HAP-1 (cell line): ENCODE results near the gene JAKMIP2.
A peak's percentile ranks its signal among the peaks of the same experiment; 100 is the strongest.
"Not testable (repeated sequence)": the region's sequence is repeated elsewhere in the genome, so short reads cannot be mapped to it uniquely, and the experiment has no call there.

Experiments used
- DNase-seq, 2 experiments: peaks; one replicate each; pipeline ENCODE4 v3.0.0-alpha.2; 2016 to 2020; ENCODE audit warnings: low spot score in 2 of 2
- H3K27me3 ChIP-seq: fragments of 250-450 bp; sonication (Bioruptor Pico); 2 replicates; pipeline ENCODE4 v1.5.1; 2020; ENCODE audit warnings: low read depth, mild to moderate bottlenecking, moderate library complexity
- H3K36me3 ChIP-seq: fragments of 250-450 bp; sonication (Bioruptor Pico); replicated peaks from 2 replicates; pipeline ENCODE4 v1.5.1; 2020; ENCODE audit warnings: mild to moderate bottlenecking
- H3K4me1 ChIP-seq: fragments of 250-450 bp; sonication (Bioruptor Pico); 2 replicates; pipeline ENCODE4 v1.5.1; 2020; ENCODE audit warnings: mild to moderate bottlenecking
- H3K4me3 ChIP-seq: fragments of 250-450 bp; sonication (Bioruptor Pico); 2 replicates; pipeline ENCODE4 v1.5.1; 2020; ENCODE audit warnings: mild to moderate bottlenecking, moderate library complexity
- H3K9me3 ChIP-seq: fragments of 250-450 bp; sonication (Bioruptor Pico); 2 replicates; pipeline ENCODE4 v1.5.1; 2020; ENCODE audit warnings: mild to moderate bottlenecking, moderate library complexity
- in situ Hi-C: fragments of 300-500 bp; cut with MboI; formaldehyde crosslinking; loops from 3 replicates; pipeline ENCODE4 v1.14.3; 2020; ENCODE audit warnings: low sequenced_read_pairs, inconsistent platforms, mixed read lengths

JAKMIP2 gene

DNA sequence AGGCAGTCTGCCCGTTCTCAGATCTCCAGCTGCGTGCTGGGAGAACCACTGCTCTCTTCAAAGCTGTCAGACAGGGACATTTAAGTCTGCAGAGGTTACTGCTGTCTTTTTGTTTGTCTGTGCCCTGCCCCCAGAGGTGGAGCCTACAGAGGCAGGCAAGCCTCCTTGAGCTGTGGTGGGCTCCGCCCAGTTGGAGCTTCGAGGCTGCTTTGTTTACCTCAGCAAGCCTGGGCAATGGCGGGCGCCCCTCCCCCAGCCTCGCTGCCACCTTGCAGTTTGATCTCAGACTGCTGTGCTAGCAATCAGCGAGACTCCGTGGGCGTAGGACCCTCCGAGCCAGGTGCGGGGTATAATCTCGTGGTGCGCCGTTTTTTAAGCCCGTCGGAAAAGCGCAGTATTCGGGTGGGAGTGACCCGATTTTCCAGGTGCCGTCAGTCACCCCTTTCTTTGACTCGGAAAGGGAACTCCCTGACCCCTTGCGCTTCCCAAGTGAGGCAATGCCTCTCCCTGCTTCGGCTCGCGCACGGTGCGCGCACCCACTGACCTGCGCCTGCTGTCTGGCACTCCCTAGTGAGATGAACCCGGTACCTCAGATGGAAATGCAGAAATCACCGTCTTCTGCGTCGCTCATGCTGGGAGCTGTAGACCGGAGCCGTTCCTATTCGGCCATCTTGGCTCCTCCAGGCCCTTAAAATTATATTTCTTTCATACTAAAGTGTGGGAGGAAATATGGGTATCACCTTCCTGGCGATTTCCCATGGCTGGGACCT, 61.2 kb downstream of the JAKMIP2 start:
- H3K4me3 ChIP-seq, in situ Hi-C loops, H3K27me3 ChIP-seq, H3K36me3 ChIP-seq, DNase-seq, H3K9me3 ChIP-seq, H3K4me1 ChIP-seq: not testable (repeated sequence)

DNA sequence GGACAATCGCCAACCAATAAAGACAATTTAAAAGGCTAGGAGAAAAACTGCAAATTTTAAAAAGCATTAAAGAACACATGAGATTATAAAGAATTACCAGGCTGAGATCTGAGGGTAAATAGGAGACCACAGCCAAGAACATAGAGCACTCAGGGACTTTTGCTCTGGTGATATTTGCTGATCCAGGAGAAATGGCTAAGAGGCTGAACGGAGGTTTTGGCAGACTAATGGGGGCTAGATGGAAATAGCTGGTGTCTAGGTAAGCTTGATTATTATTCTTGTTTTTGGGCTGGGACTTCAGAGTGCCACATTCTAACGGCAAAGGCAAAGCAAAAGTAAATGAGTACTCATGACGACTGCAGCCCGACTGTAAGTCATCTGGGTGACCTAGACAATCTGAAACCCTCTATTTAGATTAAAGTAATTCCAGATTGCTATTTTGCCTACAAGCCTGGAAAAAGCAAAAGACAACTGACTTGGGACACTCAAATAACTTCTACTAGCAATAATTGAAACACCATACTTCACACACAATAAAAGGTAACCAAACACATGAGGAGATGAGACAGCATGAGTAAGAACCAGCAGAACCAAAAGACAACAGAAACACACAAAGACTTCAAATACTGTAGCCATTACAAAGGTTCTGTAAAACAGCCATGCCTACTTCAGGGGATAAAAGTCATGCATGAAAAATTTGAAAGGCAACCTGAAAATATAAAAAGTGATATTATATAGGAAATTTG, 68.8 kb downstream of the JAKMIP2 start:
- Histone ChIP-seq H3K36me3 (no peaks in the 10 kb centered on the region), H3K27me3 (no peaks in the 10 kb centered on the region), H3K9me3 (no peaks in the 10 kb centered on the region), H3K4me3 (no peak overlapping the region), H3K4me1 (no peaks in the 10 kb centered on the region)
- in situ Hi-C loops = no loop called here
- DNase-seq = no peak

DNA sequence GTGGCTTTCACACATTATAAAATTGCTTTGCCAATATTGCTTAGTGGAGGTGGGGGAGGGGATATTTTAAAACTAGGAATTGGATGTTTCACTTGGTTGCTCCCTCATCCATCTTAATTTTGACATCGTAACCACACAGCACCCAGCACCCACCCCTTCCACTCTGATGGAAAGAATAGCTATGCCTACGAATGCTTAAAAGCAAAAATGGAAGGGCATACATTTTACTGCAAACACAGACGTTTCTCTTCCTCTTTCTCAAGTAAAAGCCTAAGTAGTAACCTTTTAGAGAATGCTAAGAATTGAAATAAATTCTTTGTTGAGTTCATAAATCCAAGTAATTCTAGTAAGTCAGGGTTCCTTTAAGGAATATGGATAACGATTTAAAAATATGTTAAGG, 69.9 kb downstream of the JAKMIP2 start:
- DNase-seq = no peak
- H3K4me3 ChIP-seq = no peak overlapping the region

DNA sequence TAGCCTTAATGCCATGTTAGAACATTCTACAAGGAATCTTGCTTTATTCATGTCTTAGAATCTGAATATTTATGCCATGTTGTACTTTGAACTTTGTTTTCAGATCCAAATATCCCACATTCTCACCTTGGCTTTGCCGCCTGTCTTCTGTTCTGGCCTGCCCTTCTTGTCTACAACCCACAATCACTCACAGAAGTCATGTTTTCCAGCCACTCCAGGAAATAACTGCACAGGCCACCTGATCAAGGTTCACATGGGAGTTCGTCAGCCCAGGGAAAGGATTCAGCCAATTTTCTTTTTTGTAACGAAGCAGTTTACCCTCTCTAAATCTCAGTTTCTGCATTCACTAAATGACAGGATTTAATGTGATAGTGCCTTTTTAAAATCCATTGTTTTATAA, 70.5 kb downstream of the JAKMIP2 start:
- no peaks in the 10 kb centered on the region for H3K4me1 ChIP-seq
- in situ Hi-C loops = no loop called here
- no peak overlapping the region for H3K4me3 ChIP-seq
- no peaks in the 10 kb centered on the region for H3K9me3 ChIP-seq
- H3K36me3 ChIP-seq = no peaks in the 10 kb centered on the region
- no peak for DNase-seq
- H3K27me3 ChIP-seq = no peaks in the 10 kb centered on the region

More for the DNA sequence above, 69.9 kb downstream of the JAKMIP2 start:
- Histone ChIP-seq H3K36me3 (no peaks in the 10 kb centered on the region), H3K9me3 (no peaks in the 10 kb centered on the region), H3K4me1 (no peaks in the 10 kb centered on the region), H3K27me3 (no peaks in the 10 kb centered on the region)
- in situ Hi-C loops = no loop called here

DNA sequence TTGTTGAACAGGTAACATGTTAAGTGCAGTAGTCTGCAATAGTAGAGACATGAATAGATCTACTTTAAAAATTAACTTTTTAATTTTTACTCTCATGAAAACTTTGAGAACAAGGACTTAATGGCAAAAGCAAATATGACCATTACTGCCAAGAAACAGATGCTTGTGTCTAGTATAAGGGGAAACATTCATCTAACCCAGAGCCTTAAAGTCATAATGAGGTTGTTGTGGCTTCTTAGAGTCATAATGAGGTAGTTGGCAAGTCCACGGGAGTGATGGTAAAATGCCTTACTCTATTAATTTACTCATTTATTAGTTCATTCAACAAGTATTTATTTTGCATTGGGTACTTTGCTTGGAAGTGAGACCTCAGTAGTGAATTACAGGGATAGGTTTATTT, 71.5 kb downstream of the JAKMIP2 start:
- Histone ChIP-seq H3K27me3 (no peaks in the 10 kb centered on the region), H3K4me3 (no peak overlapping the region), H3K4me1 (no peaks in the 10 kb centered on the region), H3K9me3 (no peaks in the 10 kb centered on the region), H3K36me3 (no peaks in the 10 kb centered on the region)
- in situ Hi-C loops = no loop called here
- DNase-seq = no peak

DNA sequence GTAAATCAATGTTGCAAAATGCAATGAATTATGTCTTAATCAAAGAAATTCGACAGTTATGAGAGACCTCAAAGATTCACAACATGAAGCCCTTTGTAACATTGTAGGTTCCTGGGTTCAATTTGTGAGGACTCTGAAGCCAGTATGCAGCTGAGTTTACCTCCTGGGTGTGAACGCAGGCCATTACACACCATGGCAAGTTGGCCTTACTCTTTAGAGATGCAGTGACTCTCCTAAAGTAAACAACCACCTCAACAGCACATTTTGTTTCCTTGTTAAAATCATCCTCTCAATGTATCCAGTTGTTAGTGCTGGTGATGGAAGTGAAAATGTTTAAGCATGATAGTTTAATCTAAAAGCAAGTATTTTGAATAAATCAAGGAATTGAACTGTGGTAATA, 73.8 kb downstream of the JAKMIP2 start:
- Histone ChIP-seq H3K27me3 (no peaks in the 10 kb centered on the region), H3K4me1 (no peaks in the 10 kb centered on the region), H3K9me3 (no peaks in the 10 kb centered on the region), H3K4me3 (no peak overlapping the region), H3K36me3 (no peaks in the 10 kb centered on the region)
- in situ Hi-C loops = no loop called here
- DNase-seq = no peak

DNA sequence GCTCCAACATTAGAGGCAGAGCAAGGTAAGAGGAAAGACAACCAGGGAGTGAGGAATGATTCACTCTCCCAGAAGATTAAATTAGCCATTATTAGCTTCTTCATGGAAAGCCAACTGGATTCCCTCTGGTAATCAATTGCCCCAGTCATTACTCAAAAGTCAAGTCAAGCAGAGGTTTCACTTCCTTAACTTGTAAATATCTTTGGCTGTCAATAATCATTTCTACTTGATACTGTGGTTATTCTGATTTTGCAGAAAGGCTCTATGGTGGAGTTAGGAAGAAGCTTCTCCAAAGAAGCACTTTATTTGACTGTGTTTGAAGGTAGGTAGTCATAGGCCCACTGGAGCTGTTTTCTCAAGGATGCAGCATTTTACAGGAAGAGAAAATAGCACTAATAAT, 78.0 kb downstream of the JAKMIP2 start:
- Histone ChIP-seq H3K4me3 (no peak overlapping the region), H3K4me1 (no peaks in the 10 kb centered on the region), H3K27me3 (no peaks in the 10 kb centered on the region), H3K9me3 (no peaks in the 10 kb centered on the region), H3K36me3 (no peaks in the 10 kb centered on the region)
- in situ Hi-C loops = no loop called here
- DNase-seq = no peak

DNA sequence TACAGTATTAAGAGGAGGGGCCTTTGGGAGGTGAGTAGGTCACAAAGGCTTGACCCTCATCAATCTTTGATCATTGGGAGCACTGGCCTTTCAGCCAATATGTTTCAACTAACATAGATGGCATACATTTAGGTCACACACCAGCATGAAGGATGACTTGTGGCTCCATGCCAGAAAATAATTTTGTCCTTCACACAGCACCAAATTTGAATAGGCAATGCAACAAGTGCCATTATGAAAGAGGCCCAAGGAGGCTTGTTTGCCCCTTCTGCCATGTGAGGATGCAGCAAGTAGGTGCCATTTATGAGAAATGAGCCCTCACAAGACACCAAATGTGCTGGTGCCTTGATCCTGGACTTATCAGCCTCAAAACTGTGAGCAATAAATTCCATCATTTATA, 81.1 kb downstream of the JAKMIP2 start:
- Histone ChIP-seq H3K9me3 (no peaks in the 10 kb centered on the region), H3K27me3 (no peaks in the 10 kb centered on the region), H3K4me1 (no peaks in the 10 kb centered on the region), H3K36me3 (no peaks in the 10 kb centered on the region), H3K4me3 (no peak overlapping the region)
- in situ Hi-C loops = no loop called here
- no peak for DNase-seq

DNA sequence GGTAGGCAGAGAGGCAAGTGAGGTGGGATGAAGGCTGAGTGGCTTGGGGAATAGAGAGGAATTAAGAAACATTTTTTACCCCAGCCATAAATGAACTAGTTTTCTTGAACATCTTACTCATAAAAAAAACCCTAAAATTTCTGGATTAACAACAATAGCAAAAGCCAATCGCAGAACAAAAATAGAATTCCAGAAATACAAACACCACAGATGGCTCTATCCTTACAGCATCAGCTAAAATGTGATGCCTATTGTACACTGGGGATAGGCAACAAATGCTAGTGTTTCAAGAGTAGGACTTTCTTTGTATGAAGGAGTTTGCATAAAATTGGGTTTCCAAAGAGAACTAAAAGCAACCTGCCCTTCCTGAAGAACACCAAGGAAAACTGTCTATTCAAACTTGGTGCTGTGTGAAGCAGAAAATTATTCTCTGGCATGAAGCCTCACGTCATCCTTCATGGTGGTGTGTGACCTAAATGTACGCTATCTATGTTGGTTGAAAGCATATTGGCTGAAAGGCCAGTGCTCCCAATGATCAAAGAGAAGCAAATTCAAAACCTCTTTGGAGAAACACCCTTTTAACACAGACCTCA, 82.9 kb downstream of the JAKMIP2 start:
- H3K36me3 ChIP-seq = no peaks in the 10 kb centered on the region
- no peak overlapping the region for H3K4me3 ChIP-seq
- no peaks in the 10 kb centered on the region for H3K9me3 ChIP-seq
- H3K4me1 ChIP-seq = no peaks in the 10 kb centered on the region
- H3K27me3 ChIP-seq = no peaks in the 10 kb centered on the region
- in situ Hi-C loops = no loop called here
- no peak for DNase-seq

DNA sequence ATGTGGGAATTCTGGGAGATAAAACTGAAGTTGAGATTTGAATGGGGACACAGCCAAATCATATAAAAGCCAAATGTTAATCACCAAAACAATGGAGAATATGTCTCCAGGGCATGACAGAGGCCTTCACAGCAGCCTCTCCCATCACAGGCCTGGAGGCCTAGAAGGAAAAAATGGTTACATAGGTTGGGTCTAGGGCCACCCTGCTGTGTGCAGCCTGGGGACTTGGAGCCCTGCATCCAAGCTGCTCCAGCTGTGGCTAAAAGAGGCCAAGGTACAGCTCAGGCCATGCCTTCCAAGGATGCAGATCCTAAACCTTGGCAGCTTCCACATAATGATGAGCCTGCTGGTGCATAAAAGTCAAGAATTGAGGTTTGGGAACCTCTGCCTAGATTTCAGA, 85.1 kb downstream of the JAKMIP2 start:
- Histone ChIP-seq H3K4me1 (no peaks in the 10 kb centered on the region), H3K27me3 (0 out of 2 replicates have a peak, but pooled peaks cover 2% of the 10 kb centered on the region), H3K9me3 (no peaks in the 10 kb centered on the region), H3K4me3 (no peak overlapping the region), H3K36me3 (no peaks in the 10 kb centered on the region)
- no peak for DNase-seq
- in situ Hi-C loops = no loop called here

DNA sequence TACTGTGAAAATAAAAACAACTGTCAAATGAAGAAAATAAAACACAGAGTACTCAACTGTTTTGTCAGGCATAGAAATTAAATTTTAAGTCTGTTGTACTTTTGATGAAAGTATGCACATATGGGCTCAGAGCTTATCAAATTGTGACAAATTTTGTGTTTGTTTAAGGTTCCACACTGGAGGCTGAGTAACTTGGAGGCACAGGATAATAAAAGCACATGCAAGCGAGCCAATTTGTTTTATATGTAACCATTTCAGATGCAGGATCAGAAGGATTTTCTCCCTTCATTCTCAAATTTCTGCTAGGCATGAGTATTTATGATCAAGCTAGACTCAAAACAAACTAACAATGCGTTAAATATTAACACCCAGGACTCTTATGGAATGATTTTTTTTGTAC, 87.8 kb downstream of the JAKMIP2 start:
- H3K27me3 ChIP-seq = 0 out of 2 replicates have a peak, but pooled peaks cover 2% of the 10 kb centered on the region
- no peak overlapping the region for H3K4me3 ChIP-seq
- no peaks in the 10 kb centered on the region for H3K9me3 ChIP-seq
- H3K4me1 ChIP-seq = no peaks in the 10 kb centered on the region
- H3K36me3 ChIP-seq = no peaks in the 10 kb centered on the region
- in situ Hi-C loops = no loop called here
- DNase-seq = no peak

DNA sequence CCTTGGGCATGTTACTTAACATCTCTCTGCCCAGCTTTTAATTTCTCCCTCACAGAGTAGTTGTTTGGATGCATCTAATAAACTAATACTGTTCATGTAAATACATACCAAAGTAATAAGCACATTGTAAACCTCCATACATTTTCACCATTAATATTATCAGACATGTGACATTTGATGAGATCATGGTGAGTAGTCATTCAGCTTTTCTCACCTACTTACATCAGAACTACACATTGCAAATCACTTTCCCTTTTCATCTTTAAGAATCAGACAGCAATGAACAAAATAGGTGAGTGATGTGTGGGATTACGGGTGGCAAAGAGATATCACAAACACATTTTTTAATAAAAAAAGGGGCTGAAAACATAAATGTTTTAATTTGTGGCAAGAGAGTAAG, 89.3 kb downstream of the JAKMIP2 start:
- Histone ChIP-seq H3K36me3 (no peaks in the 10 kb centered on the region), H3K4me1 (no peaks in the 10 kb centered on the region), H3K27me3 (0 out of 2 replicates have a peak, but pooled peaks cover 2% of the 10 kb centered on the region), H3K4me3 (no peak overlapping the region), H3K9me3 (no peaks in the 10 kb centered on the region)
- in situ Hi-C loops = no loop called here
- DNase-seq = no peak

DNA sequence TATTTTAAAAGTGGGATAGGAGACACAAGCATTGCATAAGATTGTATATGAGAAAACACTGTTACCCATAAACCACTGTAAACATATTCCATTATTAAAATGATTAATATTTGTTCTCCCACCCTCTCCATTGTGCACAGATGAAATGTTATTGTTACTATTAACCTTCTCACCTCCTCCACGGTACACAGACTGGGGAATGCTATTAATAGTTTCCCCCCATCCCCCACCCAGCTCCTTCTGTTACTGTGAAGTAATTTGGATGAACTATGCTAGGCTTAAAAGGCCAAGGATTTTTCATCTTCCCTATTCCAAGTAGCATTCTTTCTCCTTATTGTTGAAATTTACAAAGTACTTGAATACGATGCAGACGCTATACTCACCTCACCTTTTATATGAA, 91.4 kb downstream of the JAKMIP2 start:
- no peak for DNase-seq
- Histone ChIP-seq H3K4me1 (no peaks in the 10 kb centered on the region), H3K4me3 (no peak overlapping the region), H3K36me3 (no peaks in the 10 kb centered on the region), H3K27me3 (0 out of 2 replicates have a peak, but pooled peaks cover 2% of the 10 kb centered on the region), H3K9me3 (no peaks in the 10 kb centered on the region)
- in situ Hi-C loops = no loop called here

DNA sequence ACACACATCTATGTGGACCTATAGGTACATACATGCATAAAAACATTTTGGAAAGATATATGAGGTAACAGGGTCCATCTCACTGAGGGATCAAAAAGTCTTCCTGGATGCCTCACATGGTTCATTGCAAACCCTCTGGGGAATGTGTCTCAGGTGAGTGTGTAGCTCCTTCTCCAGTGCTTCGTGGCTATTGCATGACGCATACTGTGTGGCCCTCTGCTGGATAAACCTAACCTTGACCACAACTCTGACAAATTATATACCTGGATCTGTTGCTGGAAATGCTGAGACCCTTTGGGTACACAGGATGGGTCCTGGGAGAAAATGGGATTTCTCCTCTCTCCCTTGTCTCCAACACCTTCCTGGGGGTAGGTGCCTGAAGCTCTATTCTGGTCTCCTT, 91.9 kb downstream of the JAKMIP2 start:
- DNase-seq = peak in 1 of 2 experiments; percentile 8
- in situ Hi-C loops = no loop called here
- Histone ChIP-seq H3K36me3 (no peaks in the 10 kb centered on the region), H3K4me3 (no peak overlapping the region), H3K4me1 (no peaks in the 10 kb centered on the region), H3K9me3 (no peaks in the 10 kb centered on the region), H3K27me3 (0 out of 2 replicates have a peak, but pooled peaks cover 2% of the 10 kb centered on the region)
